Esophagus mucosa (tissue), 1 donor: Measurements from ENCODE around the gene DNAJB1. TPM values are rescaled to one million over a fixed set of nuclear protein-coding genes. Genes with fewer than 3 reads are reported as not detected.
A peak's percentile ranks its signal among the peaks of the same experiment; 100 is the strongest.

Experiments
- ATAC-seq: fragments of 200-7000 bp; cut with Tn5 transposase; one replicate; pipeline ENCODE4 v1.9.1; 2020
- total RNA-seq: library from RNA; stranded (reverse); gene quantifications from one replicate; pipeline ENCODE4 v1.2.4, GENCODE V29; 2023
- donor health status: DM: yes; HTN: yes; CAD: no.

DNAJB1 gene
- total RNA-seq, 1 donor from 2014 or later, result 337 TPM

- ATAC-seq, result peak; percentile 4
Measured at GRCh38 chr19:14495672-14496028, 22.5 kb downstream of the DNAJB1 start.

GRCh38 chr19:14494910-14495671 lies 23.1 kb downstream of the DNAJB1 start:
- peak; percentile 58 for ATAC-seq

GRCh38 chr19:14494411-14494810 lies 23.8 kb downstream of the DNAJB1 start:
- ATAC-seq, result no peak

GRCh38 chr19:14492756-14493337 lies 25.4 kb downstream of the DNAJB1 start:
- no peak for ATAC-seq

- ATAC-seq, result no peak
Measured at GRCh38 chr19:14487370-14488125, 30.6 kb downstream of the DNAJB1 start.

GRCh38 chr19:14482172-14482941 lies 35.8 kb downstream of the DNAJB1 start:
- no peak for ATAC-seq

GRCh38 chr19:14480700-14481079 lies 37.5 kb downstream of the DNAJB1 start:
- no peak for ATAC-seq

GRCh38 chr19:14479975-14480699 lies 38.1 kb downstream of the DNAJB1 start:
- no peak for ATAC-seq

- ATAC-seq, result no peak
Measured at GRCh38 chr19:14479309-14479974, 38.8 kb downstream of the DNAJB1 start.

- no peak for ATAC-seq
Measured at GRCh38 chr19:14478113-14478545, 40.1 kb downstream of the DNAJB1 start.

GRCh38 chr19:14477418-14478112 lies 40.6 kb downstream of the DNAJB1 start:
- ATAC-seq, result no peak

GRCh38 chr19:14476673-14477401 lies 41.4 kb downstream of the DNAJB1 start:
- peak; percentile 66 for ATAC-seq

- no peak for ATAC-seq
Measured at GRCh38 chr19:14476327-14476672, 41.9 kb downstream of the DNAJB1 start.

- ATAC-seq, result peak; percentile 44
Measured at GRCh38 chr19:14475251-14476073, 42.7 kb downstream of the DNAJB1 start, which contains the start of gene PTGER1. TSS of gene PTGER1 (minus strand) at chr19:14475354. CDS start at chr19:14474320, 1,034 bp downstream.

GRCh38 chr19:14474827-14475226 lies 43.4 kb downstream of the DNAJB1 start:
- ATAC-seq, result no peak

- no peak for ATAC-seq
Measured at GRCh38 chr19:14473978-14474578, 44.1 kb downstream of the DNAJB1 start.

GRCh38 chr19:14473073-14473977 lies 44.9 kb downstream of the DNAJB1 start:
- ATAC-seq, result no peak
